ENCODE measurements around the gene SOHLH2.

DNA sequence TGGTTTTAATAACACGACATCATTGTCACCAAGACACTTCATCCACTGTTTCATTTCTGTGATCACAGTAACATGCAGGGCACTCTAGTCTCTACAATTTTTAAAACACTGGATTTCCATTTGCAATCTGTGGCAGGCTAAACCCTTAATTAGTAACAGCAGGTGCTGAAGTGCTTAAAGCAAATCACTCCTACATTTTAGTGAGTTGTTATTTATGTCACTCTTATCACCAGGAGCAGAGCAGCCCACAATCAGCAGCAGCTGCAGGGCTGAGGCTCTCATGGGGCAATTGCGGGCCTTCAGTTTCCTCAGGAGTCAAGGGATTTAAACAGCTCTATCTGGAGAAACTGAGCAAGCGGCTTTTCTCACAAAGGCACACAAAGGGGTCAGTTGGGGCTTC, 1.6 kb downstream of the SOHLH2 start:
- TF ChIP-seq EZH2 (IDR thresholded peaks at IDR 0.05; ENCODE audit: insufficient read depth, poor library complexity, severe bottlenecking) = no peak
- no peak for TF ChIP-seq EZH2phosphoT487 (IDR thresholded peaks at IDR 0.05; ENCODE audit: insufficient read depth, low read depth)
